HCT116 (cell line): ENCODE measurements around the gene FAM47B. TPM values are rescaled to one million over a fixed set of nuclear protein-coding genes. Genes with fewer than 3 reads are reported as not detected.

Experiments
- ATAC-seq: fragments of 200-7000 bp; cut with Tn5 transposase; 2 replicates; pipeline ENCODE4 v1.9.1; 2020; ENCODE audit warnings: mild to moderate bottlenecking, moderate library complexity
- BruUV-seq: library from RNA; stranded (reverse); fragments of 400-500 nt; replicated peaks from 2 replicates; lab custom pipeline; 2021; lab: Mats Ljungman, UMichigan
- CTCF ChIA-PET: fragments of 300-600 bp; sonication (Branson Sonifier 250); formaldehyde crosslinking; loops from one replicate; lab custom pipeline; 2021; ENCODE audit warnings: antibody characterized with exemption; lab: Charles Lee
- POLR2A ChIA-PET: fragments of 300-600, 350-600 bp; sonication (Branson Sonifier 250); formaldehyde crosslinking; loops from one replicate; lab custom pipeline; 2021; ENCODE audit warnings: antibody characterized with exemption; lab: Charles Lee
- RAD21 ChIA-PET, 2 experiments: fragments of 300-600 bp; sonication (Branson Sonifier 250); formaldehyde crosslinking; loops; one replicate each; lab custom pipeline; 2023; ENCODE audit warnings: low total read pairs in 2 of 2; ENCODE audit not compliant: uncharacterized antibody in 2 of 2, unreplicated experiment in 2 of 2, low non-redundant PET in 1 of 2; lab: Charles Lee
- DNase-seq: peaks from one replicate; pipeline ENCODE4 v3.0.0-alpha.2; 2010; ENCODE audit warnings: low read depth, low spot score
- H2AFZ ChIP-seq: fragments of 200-600 bp; shearing (Covaris generic), sonication (generic); 2 replicates; pipeline ENCODE4 v1.6.1; 2017; ENCODE audit warnings: low read depth, mixed run types, mixed read lengths, antibody characterized with exemption, low read length; ENCODE audit not compliant: poor library complexity, severe bottlenecking
- H3K27ac ChIP-seq: 2 replicates; pipeline ENCODE4 v1.5.1; 2012; ENCODE audit warnings: low read depth, low read length
- H3K27me3 ChIP-seq: fragments of 200-600 bp; sonication (generic); 2 replicates; pipeline ENCODE4 v1.6.1; 2016; ENCODE audit warnings: mixed run types, low read length, mixed read lengths; ENCODE audit not compliant: insufficient read depth
- H3K36me3 ChIP-seq, 2 experiments: fragments of 200-500 bp in 1 of 2; fragments of 200-600 bp in 1 of 2; sonication (Bioruptor generic) in 1 of 2; sonication (generic) in 1 of 2; 2 replicates each; pipeline versions ENCODE4 v1.5.1 to v1.6.1; 2014 to 2016; ENCODE audit warnings: low read length in 2 of 2, inconsistent platforms in 1 of 2, mixed read lengths in 1 of 2, mixed run types in 1 of 2; ENCODE audit not compliant: insufficient read depth in 2 of 2, control insufficient read depth in 1 of 2
- H3K4me1 ChIP-seq, 2 experiments: fragments of 200-600 bp in 1 of 2; sonication (generic) in 1 of 2; 2 replicates each; pipeline versions ENCODE4 v1.5.1 to v1.6.1; 2012 to 2017; ENCODE audit warnings: low read length in 2 of 2, inconsistent platforms in 1 of 2, mild to moderate bottlenecking in 1 of 2, mixed read lengths in 1 of 2, mixed run types in 1 of 2, moderate library complexity in 1 of 2; ENCODE audit not compliant: insufficient read depth in 2 of 2, control insufficient read depth in 1 of 2
- H3K4me2 ChIP-seq: fragments of 200-600 bp; sonication (generic); 2 replicates; pipeline ENCODE4 v1.6.1; 2017; ENCODE audit warnings: mixed run types, low read length, mixed read lengths
- H3K4me3 ChIP-seq, 2 experiments: fragments of 200-600 bp in 1 of 2; sonication (generic) in 1 of 2; replicated peaks in 1 of 2; 2 replicates each; pipeline ENCODE4 v1.5.1; 2011 to 2016; ENCODE audit warnings: low read length in 2 of 2, control low read depth in 1 of 2, low read depth in 1 of 2, mild to moderate bottlenecking in 1 of 2, mixed read lengths in 1 of 2, mixed run types in 1 of 2
- H3K79me2 ChIP-seq: fragments of 200-600 bp; sonication (generic); 2 replicates; pipeline ENCODE4 v1.6.1; 2017; ENCODE audit warnings: mild to moderate bottlenecking, mixed run types, low read length, moderate library complexity, mixed read lengths; ENCODE audit not compliant: insufficient read depth
- H3K9ac ChIP-seq: fragments of 200-600 bp; sonication (generic); 2 replicates; pipeline ENCODE4 v1.6.1; 2016; ENCODE audit warnings: low read length, mixed read lengths
- H3K9me2 ChIP-seq: fragments of 200-600 bp; sonication (generic), shearing (Covaris generic); 2 replicates; pipeline ENCODE4 v1.6.1; 2017; ENCODE audit warnings: mixed run types, mild to moderate bottlenecking, moderate library complexity; ENCODE audit not compliant: insufficient read depth
- H3K9me3 ChIP-seq, 2 experiments: fragments of 200-500 bp in 1 of 2; fragments of 200-600 bp in 1 of 2; sonication (Bioruptor generic) in 1 of 2; sonication (generic) in 1 of 2; 2 replicates each; pipeline ENCODE4 v1.6.1; 2014 to 2017; ENCODE audit warnings: low read length in 2 of 2, mixed read lengths in 2 of 2, inconsistent platforms in 1 of 2, low read depth in 1 of 2, mild to moderate bottlenecking in 1 of 2, mixed run types in 1 of 2, moderate library complexity in 1 of 2; ENCODE audit not compliant: control insufficient read depth in 1 of 2, insufficient read depth in 1 of 2
- H4K20me1 ChIP-seq: fragments of 200-600 bp; sonication (generic), shearing (Covaris generic); 2 replicates; pipeline ENCODE4 v1.6.1; 2017; ENCODE audit warnings: mixed run types, mild to moderate bottlenecking, moderate library complexity; ENCODE audit not compliant: insufficient read depth
- CBX3 ChIP-seq: IDR thresholded peaks from 2 replicates; pipeline ENCODE4 v1.6.1; 2012; ENCODE audit warnings: low read depth
- CEBPB ChIP-seq: IDR thresholded peaks from 2 replicates; pipeline ENCODE4 v1.6.1; 2012; ENCODE audit warnings: low read depth
- EZH2phosphoT487 ChIP-seq: fragments of 200-600 bp; IDR thresholded peaks from 2 replicates; pipeline ENCODE4 v1.6.1; 2018; ENCODE audit warnings: antibody characterized with exemption, borderline replicate concordance
- FOSL1 ChIP-seq: IDR thresholded peaks from 2 replicates; pipeline ENCODE4 v1.6.1; 2012; ENCODE audit warnings: low read depth
- JUND ChIP-seq: IDR thresholded peaks from 2 replicates; pipeline ENCODE4 v1.6.1; 2012
- POLR2AphosphoS5 ChIP-seq: IDR thresholded peaks from 2 replicates; pipeline ENCODE4 v1.6.1; 2011; ENCODE audit warnings: mild to moderate bottlenecking, low read depth, low read length, moderate library complexity
- RAD21 ChIP-seq: IDR thresholded peaks from 2 replicates; pipeline ENCODE4 v1.6.1; 2012; ENCODE audit warnings: low read depth, mild to moderate bottlenecking
- SP1 ChIP-seq: IDR thresholded peaks from 2 replicates; pipeline ENCODE4 v1.6.1; 2012; ENCODE audit warnings: low read depth
- SRF ChIP-seq: IDR thresholded peaks from 2 replicates; pipeline ENCODE4 v1.6.1; 2012; ENCODE audit warnings: low read depth
- TCF7L2 ChIP-seq: IDR thresholded peaks from 2 replicates; pipeline ENCODE4 v1.7.0; 2011; ENCODE audit warnings: borderline replicate concordance, inconsistent platforms; ENCODE audit not compliant: insufficient read depth, insufficient read length; ENCODE audit errors: extremely low read depth
- YY1 ChIP-seq: IDR thresholded peaks from 2 replicates; pipeline ENCODE4 v1.6.1; 2011; ENCODE audit warnings: low read length, low read depth, moderate library complexity, mild to moderate bottlenecking; ENCODE audit not compliant: insufficient replicate concordance; ENCODE audit errors: extremely low read depth
- ZFX ChIP-seq: fragments of 450-650 bp; IDR thresholded peaks from 2 replicates; pipeline ENCODE4 v1.6.1; 2017
- ZNF274 ChIP-seq: fragments of 200-500 bp; sonication (Bioruptor generic); IDR thresholded peaks from 2 replicates; pipeline ENCODE4 v1.6.1; 2014; ENCODE audit warnings: mild to moderate bottlenecking, low read depth, low read length, inconsistent platforms
- intact Hi-C: fragments of 100-400 bp; cut with micrococcal nuclease; formaldehyde crosslinking; loops from 2 replicates; pipeline ENCODE4 v1.10.0; 2022
- total RNA-seq: library from RNA; stranded (reverse); gene quantifications from one replicate; pipeline ENCODE4 v1.2.1, GENCODE V29; 2021; ENCODE audit not compliant: unreplicated experiment
- TF ChIP-seq, protein P1 (sequence below): IDR thresholded peaks from 2 replicates; pipeline ENCODE4 v1.6.1; 2012
- TF ChIP-seq, protein P2 (sequence below): IDR thresholded peaks from 2 replicates; pipeline ENCODE4 v1.6.1; 2011; ENCODE audit warnings: mild to moderate bottlenecking, low read length, moderate library complexity; ENCODE audit not compliant: insufficient replicate concordance; ENCODE audit errors: extremely low read depth
- TF ChIP-seq, protein P3 (sequence below): IDR thresholded peaks from 2 replicates; pipeline ENCODE4 v1.6.1; 2012; ENCODE audit warnings: low read depth
- TF ChIP-seq, protein P4 (sequence below): IDR thresholded peaks from 2 replicates; pipeline ENCODE4 v1.6.1; 2012

FAM47B gene
- total RNA-seq, 1 experiment from 2014 or later, result not detected

DNA sequence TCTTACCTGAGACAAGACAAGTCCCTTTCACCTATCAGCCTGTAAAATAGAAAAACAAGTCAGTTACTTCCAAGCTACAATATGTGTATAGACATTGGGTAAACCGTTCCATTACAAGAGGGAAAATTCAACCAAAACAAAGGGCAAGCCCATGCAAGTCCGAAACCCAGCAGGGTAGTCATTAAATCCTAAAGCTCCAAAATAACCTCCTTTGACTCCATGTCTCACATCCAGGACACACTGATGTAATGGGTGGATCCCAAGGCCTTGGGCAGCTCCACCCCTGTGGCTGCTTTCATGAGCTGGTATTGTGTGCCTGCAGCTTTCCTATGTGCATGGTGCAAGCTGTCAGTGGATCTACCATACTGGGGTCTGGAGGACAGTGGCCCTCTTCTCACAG lies 14.7 kb upstream of the FAM47B start:
- H3K36me3 ChIP-seq, result no peaks in the 10 kb centered on the region
- H3K9me2 ChIP-seq, result no peaks in the 10 kb centered on the region
- no peaks in the 10 kb centered on the region for H3K27me3 ChIP-seq
- no TSS peak for BruUV-seq
- RAD21 ChIA-PET, result no interaction called here
- no peak overlapping the region for H3K27ac ChIP-seq
- H4K20me1 ChIP-seq, result no peaks in the 10 kb centered on the region
- no peaks in the 10 kb centered on the region for H3K79me2 ChIP-seq
- H3K9ac ChIP-seq, result no peak overlapping the region
- no peak overlapping the region for H3K4me3 ChIP-seq
- intact Hi-C loops, result no loop called here
- DNase-seq (no peak), ATAC-seq (no peak)
- POLR2A ChIA-PET, result no interaction called here
- no peaks in the 10 kb centered on the region for H3K9me3 ChIP-seq
- no peak overlapping the region for H3K4me2 ChIP-seq
- H2AFZ ChIP-seq, result no peak overlapping the region
- TF ChIP-seq CEBPB, result no peak
- no peak for TF ChIP-seq FOSL1
- TF ChIP-seq, protein P1, sequence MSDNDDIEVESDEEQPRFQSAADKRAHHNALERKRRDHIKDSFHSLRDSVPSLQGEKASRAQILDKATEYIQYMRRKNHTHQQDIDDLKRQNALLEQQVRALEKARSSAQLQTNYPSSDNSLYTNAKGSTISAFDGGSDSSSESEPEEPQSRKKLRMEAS, result no peak
- no peak for TF ChIP-seq POLR2AphosphoS5
- TF ChIP-seq, protein P2, sequence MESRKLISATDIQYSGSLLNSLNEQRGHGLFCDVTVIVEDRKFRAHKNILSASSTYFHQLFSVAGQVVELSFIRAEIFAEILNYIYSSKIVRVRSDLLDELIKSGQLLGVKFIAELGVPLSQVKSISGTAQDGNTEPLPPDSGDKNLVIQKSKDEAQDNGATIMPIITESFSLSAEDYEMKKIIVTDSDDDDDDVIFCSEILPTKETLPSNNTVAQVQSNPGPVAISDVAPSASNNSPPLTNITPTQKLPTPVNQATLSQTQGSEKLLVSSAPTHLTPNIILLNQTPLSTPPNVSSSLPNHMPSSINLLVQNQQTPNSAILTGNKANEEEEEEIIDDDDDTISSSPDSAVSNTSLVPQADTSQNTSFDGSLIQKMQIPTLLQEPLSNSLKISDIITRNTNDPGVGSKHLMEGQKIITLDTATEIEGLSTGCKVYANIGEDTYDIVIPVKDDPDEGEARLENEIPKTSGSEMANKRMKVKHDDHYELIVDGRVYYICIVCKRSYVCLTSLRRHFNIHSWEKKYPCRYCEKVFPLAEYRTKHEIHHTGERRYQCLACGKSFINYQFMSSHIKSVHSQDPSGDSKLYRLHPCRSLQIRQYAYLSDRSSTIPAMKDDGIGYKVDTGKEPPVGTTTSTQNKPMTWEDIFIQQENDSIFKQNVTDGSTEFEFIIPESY, result no peak
- no peak for TF ChIP-seq JUND
- no peak for TF ChIP-seq YY1
- no peak for TF ChIP-seq RAD21
- TF ChIP-seq EZH2phosphoT487, result no peak
- no peak for TF ChIP-seq TCF7L2
- TF ChIP-seq ZNF274, result no peak
- TF ChIP-seq ZFX, result no peak
- TF ChIP-seq, protein P3, sequence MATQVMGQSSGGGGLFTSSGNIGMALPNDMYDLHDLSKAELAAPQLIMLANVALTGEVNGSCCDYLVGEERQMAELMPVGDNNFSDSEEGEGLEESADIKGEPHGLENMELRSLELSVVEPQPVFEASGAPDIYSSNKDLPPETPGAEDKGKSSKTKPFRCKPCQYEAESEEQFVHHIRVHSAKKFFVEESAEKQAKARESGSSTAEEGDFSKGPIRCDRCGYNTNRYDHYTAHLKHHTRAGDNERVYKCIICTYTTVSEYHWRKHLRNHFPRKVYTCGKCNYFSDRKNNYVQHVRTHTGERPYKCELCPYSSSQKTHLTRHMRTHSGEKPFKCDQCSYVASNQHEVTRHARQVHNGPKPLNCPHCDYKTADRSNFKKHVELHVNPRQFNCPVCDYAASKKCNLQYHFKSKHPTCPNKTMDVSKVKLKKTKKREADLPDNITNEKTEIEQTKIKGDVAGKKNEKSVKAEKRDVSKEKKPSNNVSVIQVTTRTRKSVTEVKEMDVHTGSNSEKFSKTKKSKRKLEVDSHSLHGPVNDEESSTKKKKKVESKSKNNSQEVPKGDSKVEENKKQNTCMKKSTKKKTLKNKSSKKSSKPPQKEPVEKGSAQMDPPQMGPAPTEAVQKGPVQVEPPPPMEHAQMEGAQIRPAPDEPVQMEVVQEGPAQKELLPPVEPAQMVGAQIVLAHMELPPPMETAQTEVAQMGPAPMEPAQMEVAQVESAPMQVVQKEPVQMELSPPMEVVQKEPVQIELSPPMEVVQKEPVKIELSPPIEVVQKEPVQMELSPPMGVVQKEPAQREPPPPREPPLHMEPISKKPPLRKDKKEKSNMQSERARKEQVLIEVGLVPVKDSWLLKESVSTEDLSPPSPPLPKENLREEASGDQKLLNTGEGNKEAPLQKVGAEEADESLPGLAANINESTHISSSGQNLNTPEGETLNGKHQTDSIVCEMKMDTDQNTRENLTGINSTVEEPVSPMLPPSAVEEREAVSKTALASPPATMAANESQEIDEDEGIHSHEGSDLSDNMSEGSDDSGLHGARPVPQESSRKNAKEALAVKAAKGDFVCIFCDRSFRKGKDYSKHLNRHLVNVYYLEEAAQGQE, result no peak
- no peak for TF ChIP-seq SP1
- TF ChIP-seq, protein P4, sequence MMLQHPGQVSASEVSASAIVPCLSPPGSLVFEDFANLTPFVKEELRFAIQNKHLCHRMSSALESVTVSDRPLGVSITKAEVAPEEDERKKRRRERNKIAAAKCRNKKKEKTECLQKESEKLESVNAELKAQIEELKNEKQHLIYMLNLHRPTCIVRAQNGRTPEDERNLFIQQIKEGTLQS, result no peak
- TF ChIP-seq SRF, result no peak
- TF ChIP-seq CBX3, result no peak
- H3K4me1 ChIP-seq, result no peaks in the 10 kb centered on the region
- CTCF ChIA-PET, result no interaction called here
